Measurements from ENCODE around the gene FAM228B. TPM values are rescaled to one million over a fixed set of nuclear protein-coding genes. Genes with fewer than 3 reads are reported as not detected.

FAM228B gene
- total RNA-seq, 2 experiments from 2014 or later: 21.6 to 24.2 TPM

DNA sequence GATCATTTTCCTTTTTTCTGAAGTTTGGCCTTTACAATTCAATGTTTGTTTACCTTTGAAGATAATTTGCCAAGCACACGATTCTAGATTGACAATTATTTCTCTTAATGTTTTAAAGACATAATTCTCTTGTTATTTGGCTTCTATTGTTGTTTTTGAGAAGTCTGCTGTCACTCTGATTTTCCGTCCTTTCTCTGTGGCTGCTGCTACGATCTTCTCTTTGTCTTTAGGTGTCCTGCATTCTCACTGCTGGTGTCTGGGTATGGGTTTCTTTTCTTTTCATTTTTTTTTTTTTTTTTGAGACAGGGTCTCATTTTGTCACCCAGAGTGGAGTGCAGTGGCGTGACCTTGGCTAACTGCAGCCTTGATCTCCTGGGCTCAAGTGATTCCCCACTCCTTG lies 36.4 kb downstream of the FAM228B start:
- no peak overlapping the region for H3K4me3 Mint-ChIP-seq
- ChIA-PET POLR2A (no interaction called here), CTCF (no interaction called here)
- no peaks in the 10 kb centered on the region for H3K36me3 ChIP-seq (ENCODE audit: insufficient read depth, low read length)
- no peak overlapping the region for H3K27ac ChIP-seq (ENCODE audit: low read depth in 1 of 2, low read length in 2 of 2)
- no peaks in the 10 kb centered on the region for H3K9me3 Mint-ChIP-seq
- H3K4me1 Mint-ChIP-seq (ENCODE audit: low read depth): no peaks in the 10 kb centered on the region
- no peaks in the 10 kb centered on the region for H3K4me1 ChIP-seq (ENCODE audit: insufficient read depth, low read length)
- no peak overlapping the region for H3K4me3 ChIP-seq (ENCODE audit: low read length)
- DNase-seq (no peak), ATAC-seq (ENCODE audit: poor library complexity) (no peak)
- H3K27me3 Mint-ChIP-seq: no peaks in the 10 kb centered on the region
- no peaks in the 10 kb centered on the region for H3K27me3 ChIP-seq (ENCODE audit: control insufficient read depth in 1 of 2, insufficient read depth in 2 of 2, low read length in 2 of 2)
- no peaks in the 10 kb centered on the region for H3K9me3 ChIP-seq (ENCODE audit: control insufficient read depth in 1 of 2, insufficient read depth in 1 of 2, low read length in 2 of 2)
- TF ChIP-seq, protein P1, sequence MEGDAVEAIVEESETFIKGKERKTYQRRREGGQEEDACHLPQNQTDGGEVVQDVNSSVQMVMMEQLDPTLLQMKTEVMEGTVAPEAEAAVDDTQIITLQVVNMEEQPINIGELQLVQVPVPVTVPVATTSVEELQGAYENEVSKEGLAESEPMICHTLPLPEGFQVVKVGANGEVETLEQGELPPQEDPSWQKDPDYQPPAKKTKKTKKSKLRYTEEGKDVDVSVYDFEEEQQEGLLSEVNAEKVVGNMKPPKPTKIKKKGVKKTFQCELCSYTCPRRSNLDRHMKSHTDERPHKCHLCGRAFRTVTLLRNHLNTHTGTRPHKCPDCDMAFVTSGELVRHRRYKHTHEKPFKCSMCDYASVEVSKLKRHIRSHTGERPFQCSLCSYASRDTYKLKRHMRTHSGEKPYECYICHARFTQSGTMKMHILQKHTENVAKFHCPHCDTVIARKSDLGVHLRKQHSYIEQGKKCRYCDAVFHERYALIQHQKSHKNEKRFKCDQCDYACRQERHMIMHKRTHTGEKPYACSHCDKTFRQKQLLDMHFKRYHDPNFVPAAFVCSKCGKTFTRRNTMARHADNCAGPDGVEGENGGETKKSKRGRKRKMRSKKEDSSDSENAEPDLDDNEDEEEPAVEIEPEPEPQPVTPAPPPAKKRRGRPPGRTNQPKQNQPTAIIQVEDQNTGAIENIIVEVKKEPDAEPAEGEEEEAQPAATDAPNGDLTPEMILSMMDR (IDR thresholded peaks at IDR 0.05): no peak
- H3K36me3 Mint-ChIP-seq (ENCODE audit: low read depth): peaks cover 16% of the 10 kb centered on the region
- intact Hi-C loops (cut with DNase I, micrococcal nuclease): no loop called here
- H3K27ac Mint-ChIP-seq: no peak overlapping the region

DNA sequence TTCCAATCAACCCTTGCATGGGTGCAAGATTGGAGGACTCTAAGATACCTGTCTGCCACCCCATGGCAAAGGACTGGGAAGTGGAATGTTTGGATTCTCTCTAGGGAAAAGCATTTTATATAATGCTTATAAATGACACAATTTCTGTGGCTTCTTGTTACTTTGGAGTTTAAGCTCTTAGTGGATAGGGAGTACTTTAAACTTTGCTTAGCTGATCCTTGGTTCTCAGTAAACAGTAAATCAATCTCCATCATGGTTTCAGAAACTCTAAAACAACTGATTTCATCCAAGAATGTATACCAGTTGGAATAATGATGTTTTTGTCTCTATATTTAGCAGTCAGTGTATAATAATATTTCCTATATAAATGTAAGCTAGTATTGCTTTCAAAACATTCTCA lies 37.5 kb downstream of the FAM228B start:
- Histone ChIP-seq H3K4me3 (ENCODE audit: low read length) (no peak overlapping the region), H3K27ac (ENCODE audit: low read depth in 1 of 2, low read length in 2 of 2) (no peak overlapping the region), H3K4me1 (ENCODE audit: insufficient read depth, low read length) (no peaks in the 10 kb centered on the region), H3K36me3 (ENCODE audit: insufficient read depth, low read length) (no peaks in the 10 kb centered on the region), H3K9me3 (ENCODE audit: control insufficient read depth in 1 of 2, insufficient read depth in 1 of 2, low read length in 2 of 2) (no peaks in the 10 kb centered on the region), H3K27me3 (ENCODE audit: control insufficient read depth in 1 of 2, insufficient read depth in 2 of 2, low read length in 2 of 2) (no peaks in the 10 kb centered on the region)
- CTCF ChIA-PET: no interaction called here
- H3K27me3 Mint-ChIP-seq: no peaks in the 10 kb centered on the region
- no peaks in the 10 kb centered on the region for H3K9me3 Mint-ChIP-seq
- POLR2A ChIA-PET: interaction anchor here (0.5 kb wide), 1 partner anchor 172 kb away, joined by 4 read pairs; no protein-coding TSS in a partner anchor
- H3K27ac Mint-ChIP-seq: no peak overlapping the region
- H3K36me3 Mint-ChIP-seq (ENCODE audit: low read depth): peaks cover 15% of the 10 kb centered on the region
- no peak for ATAC-seq (ENCODE audit: poor library complexity)
- TF ChIP-seq, protein P1 (IDR thresholded peaks at IDR 0.05): no peak
- DNase-seq: no peak
- no peak overlapping the region for H3K4me3 Mint-ChIP-seq
- intact Hi-C loops (cut with DNase I, micrococcal nuclease): no loop called here
- H3K4me1 Mint-ChIP-seq (ENCODE audit: low read depth): no peaks in the 10 kb centered on the region

DNA sequence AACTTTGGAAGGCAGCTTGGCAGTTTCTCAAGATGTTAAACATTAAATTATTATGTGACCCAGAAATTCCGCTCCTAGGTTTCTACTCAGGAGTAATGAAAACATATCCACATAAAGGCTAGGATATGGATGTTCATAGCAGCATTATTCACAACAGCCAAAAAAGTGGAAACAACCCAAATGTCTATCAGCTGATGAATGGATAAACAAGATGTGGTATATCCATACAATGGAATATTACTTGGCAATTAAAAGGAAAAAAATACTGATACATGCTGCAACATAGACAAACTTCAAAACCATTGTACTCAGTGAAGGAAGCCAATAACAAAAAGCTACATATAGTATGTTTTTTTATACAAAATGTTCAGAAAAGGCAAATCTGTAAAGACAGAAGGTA lies 39.2 kb downstream of the FAM228B start:
- TF ChIP-seq, protein P1 (IDR thresholded peaks at IDR 0.05): no peak
- H3K4me1 ChIP-seq (ENCODE audit: insufficient read depth, low read length): no peaks in the 10 kb centered on the region
- CTCF ChIA-PET: no interaction called here
- peaks cover 12% of the 10 kb centered on the region for H3K36me3 Mint-ChIP-seq (ENCODE audit: low read depth)
- no peaks in the 10 kb centered on the region for H3K27me3 Mint-ChIP-seq
- no peaks in the 10 kb centered on the region for H3K27me3 ChIP-seq (ENCODE audit: control insufficient read depth in 1 of 2, insufficient read depth in 2 of 2, low read length in 2 of 2)
- H3K27ac ChIP-seq (ENCODE audit: low read depth in 1 of 2, low read length in 2 of 2): no peak overlapping the region
- no peaks in the 10 kb centered on the region for H3K4me1 Mint-ChIP-seq (ENCODE audit: low read depth)
- ATAC-seq (ENCODE audit: poor library complexity): no peak
- H3K27ac Mint-ChIP-seq: no peak overlapping the region
- DNase-seq: no peak
- no peaks in the 10 kb centered on the region for H3K9me3 ChIP-seq (ENCODE audit: control insufficient read depth in 1 of 2, insufficient read depth in 1 of 2, low read length in 2 of 2)
- POLR2A ChIA-PET: no interaction called here
- no peaks in the 10 kb centered on the region for H3K36me3 ChIP-seq (ENCODE audit: insufficient read depth, low read length)
- H3K4me3 ChIP-seq (ENCODE audit: low read length): no peak overlapping the region
- H3K9me3 Mint-ChIP-seq: no peaks in the 10 kb centered on the region
- intact Hi-C loops (cut with DNase I, micrococcal nuclease): no loop called here
- no peak overlapping the region for H3K4me3 Mint-ChIP-seq
